HepG2 (cell line): ENCODE measurements around the gene RPL3. TPM values are rescaled to one million over a fixed set of nuclear protein-coding genes. Genes with fewer than 3 reads are reported as not detected.
A peak's percentile ranks its signal among the peaks of the same experiment; 100 is the strongest.

Source experiments
- BHLHE40 ChIP-seq: IDR thresholded peaks from 2 replicates; pipeline ENCODE4 v1.6.1; 2011; ENCODE audit warnings: low read length, improper control_type of control experiment
- BORCS8-MEF2B ChIP-seq: sonication (generic); formaldehyde crosslinking; IDR thresholded peaks from 2 replicates; pipeline ENCODE4 v1.8.0; 2022; ENCODE audit warnings: mild to moderate bottlenecking, missing genetic modification reagents
- CAMTA2 ChIP-seq: sonication (generic); formaldehyde crosslinking; IDR thresholded peaks from 2 replicates; pipeline ENCODE4 v1.4.0; 2020; ENCODE audit warnings: mild to moderate bottlenecking, missing genetic modification reagents, borderline replicate concordance
- FOXP1 ChIP-seq, 2 experiments: fragments of 450-650 bp in 1 of 2; IDR thresholded peaks; 2 replicates each; pipeline ENCODE4 v1.6.1; 2017 to 2018; ENCODE audit warnings: antibody characterized with exemption in 1 of 2
- ISL2 ChIP-seq: sonication (generic); formaldehyde crosslinking; IDR thresholded peaks from 2 replicates; pipeline ENCODE4 v1.5.0; 2020; ENCODE audit warnings: missing genetic modification reagents
- NFIC ChIP-seq: IDR thresholded peaks from 2 replicates; pipeline ENCODE4 v1.6.1; 2012; ENCODE audit warnings: mild to moderate bottlenecking, low read length, inconsistent platforms
- POLR2A ChIP-seq, 2 experiments: IDR thresholded peaks; 2 replicates each; pipeline ENCODE4 v1.6.1; 2011; ENCODE audit warnings: low read depth in 2 of 2, low read length in 2 of 2, mild to moderate bottlenecking in 1 of 2, moderate library complexity in 1 of 2; ENCODE audit not compliant: insufficient read depth in 1 of 2
- POLR2AphosphoS5 ChIP-seq: IDR thresholded peaks from 2 replicates; pipeline ENCODE4 v1.6.1; 2012; ENCODE audit warnings: low read depth, low read length
- RNF2 ChIP-seq: fragments of 450-650 bp; conservative IDR thresholded peaks from 2 replicates; pipeline ENCODE4 v1.6.1; 2016; ENCODE audit warnings: low read depth
- SP1 ChIP-seq, 2 experiments: fragments of 450-650 bp in 1 of 2; sonication (generic) in 1 of 2; formaldehyde crosslinking in 1 of 2; IDR thresholded peaks; 2 replicates each; pipeline versions ENCODE4 v1.4.0 to v1.6.1; 2016 to 2020; ENCODE audit warnings: missing genetic modification reagents in 1 of 2
- XBP1 ChIP-seq: sonication (generic); formaldehyde crosslinking; IDR thresholded peaks from 2 replicates; pipeline ENCODE4 v1.5.0; 2020; ENCODE audit warnings: missing genetic modification reagents
- ZBTB20 ChIP-seq: sonication (generic); formaldehyde crosslinking; IDR thresholded peaks from 2 replicates; pipeline ENCODE4 v1.8.1; 2023; ENCODE audit warnings: missing genetic modification reagents, low read depth, mild to moderate bottlenecking, borderline replicate concordance
- ZHX1 ChIP-seq: sonication (generic); formaldehyde crosslinking; IDR thresholded peaks from 2 replicates; pipeline ENCODE4 v1.8.1; 2022; ENCODE audit warnings: low read depth, mild to moderate bottlenecking, missing genetic modification reagents
- ZNF296 ChIP-seq: sonication (generic); formaldehyde crosslinking; conservative IDR thresholded peaks from 2 replicates; pipeline ENCODE4 v1.5.0; 2020; ENCODE audit warnings: mild to moderate bottlenecking, missing genetic modification reagents
- ZNF687 ChIP-seq: sonication (generic); formaldehyde crosslinking; IDR thresholded peaks from 2 replicates; pipeline ENCODE4 v1.5.1; 2020; ENCODE audit warnings: mild to moderate bottlenecking, missing genetic modification reagents, moderate library complexity
- ZNF772 ChIP-seq: sonication (generic); formaldehyde crosslinking; IDR thresholded peaks from 2 replicates; pipeline ENCODE4 v1.5.0; 2020; ENCODE audit warnings: mild to moderate bottlenecking, missing genetic modification reagents
- ZNF891 ChIP-seq: sonication (generic); formaldehyde crosslinking; IDR thresholded peaks from 2 replicates; pipeline ENCODE4 v1.5.0; 2020; ENCODE audit warnings: mild to moderate bottlenecking, missing genetic modification reagents
- polyA plus RNA-seq, 8 experiments: library from polyadenylated mRNA; depleted of rRNA in 3 of 8; stranded (reverse) in 7 of 8; unstranded in 1 of 8; fragments of >200 nt; fragmentation: Illumina TruSeq in 4 of 8; extraction: Trizol in 4 of 8; gene quantifications; 2 replicates each; pipeline versions ENCODE4 v1.2.1 to v1.2.3, GENCODE V29; 2011 to 2016; ENCODE audit warnings: low read depth in 4 of 8, missing spikeins in 1 of 8, mixed read lengths in 1 of 8; ENCODE audit not compliant: insufficient read depth in 1 of 8
- total RNA-seq, 5 experiments: library from RNA; depleted of rRNA; stranded (reverse); fragments of >200 nt; fragmentation: Illumina TruSeq; extraction: Trizol; gene quantifications; 2 replicates each; pipeline ENCODE4 v1.2.3, GENCODE V29; 2016; ENCODE audit warnings: low read depth in 1 of 5
- TF ChIP-seq, protein P1 (sequence below): sonication (generic); formaldehyde crosslinking; IDR thresholded peaks from 2 replicates; pipeline ENCODE4 v1.4.0; 2020; ENCODE audit warnings: mild to moderate bottlenecking, missing genetic modification reagents
- TF ChIP-seq, protein P2 (sequence below): sonication (generic); formaldehyde crosslinking; IDR thresholded peaks from 2 replicates; pipeline ENCODE4 v1.4.0; 2020; ENCODE audit warnings: missing genetic modification reagents

Gene RPL3
- total and polyA plus RNA-seq, 2 of the 13 experiments (the other 11 are each of a cell fraction or from before 2014, with no cell fraction given) = 1,051 to 3,279 TPM

DNA sequence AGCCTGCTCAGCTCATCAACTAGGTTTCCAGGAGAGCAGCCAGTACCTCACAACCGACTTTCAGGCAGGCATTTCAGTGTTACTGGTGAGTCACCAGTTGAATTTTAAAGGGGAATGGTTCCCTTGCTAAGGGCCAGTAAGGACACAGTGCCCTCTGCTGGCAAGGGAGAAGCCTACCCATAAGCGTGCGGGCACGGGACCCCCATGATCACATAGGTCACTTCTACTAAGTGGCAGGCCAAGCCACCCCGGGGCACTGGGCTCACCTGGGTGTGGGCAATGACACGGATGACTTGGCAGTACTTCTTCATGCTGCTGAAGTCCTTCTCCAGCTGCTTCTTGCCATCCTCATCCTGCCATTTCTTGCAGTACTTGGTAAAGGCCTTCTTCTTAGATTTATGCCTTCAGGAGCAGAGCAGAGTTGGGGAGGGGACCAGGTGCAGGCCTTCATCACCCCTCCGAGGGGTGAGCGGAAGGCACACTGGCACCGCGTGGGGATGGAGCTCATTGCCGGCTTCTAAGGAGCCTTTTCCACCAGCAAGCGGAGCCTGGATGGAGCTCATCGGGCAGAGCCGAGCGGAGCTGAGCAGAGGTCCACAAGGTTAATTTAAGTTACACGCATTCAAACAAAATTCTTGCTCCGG, 2.9 kb downstream of the RPL3 start (continued):
- TF ChIP-seq, protein P1, sequence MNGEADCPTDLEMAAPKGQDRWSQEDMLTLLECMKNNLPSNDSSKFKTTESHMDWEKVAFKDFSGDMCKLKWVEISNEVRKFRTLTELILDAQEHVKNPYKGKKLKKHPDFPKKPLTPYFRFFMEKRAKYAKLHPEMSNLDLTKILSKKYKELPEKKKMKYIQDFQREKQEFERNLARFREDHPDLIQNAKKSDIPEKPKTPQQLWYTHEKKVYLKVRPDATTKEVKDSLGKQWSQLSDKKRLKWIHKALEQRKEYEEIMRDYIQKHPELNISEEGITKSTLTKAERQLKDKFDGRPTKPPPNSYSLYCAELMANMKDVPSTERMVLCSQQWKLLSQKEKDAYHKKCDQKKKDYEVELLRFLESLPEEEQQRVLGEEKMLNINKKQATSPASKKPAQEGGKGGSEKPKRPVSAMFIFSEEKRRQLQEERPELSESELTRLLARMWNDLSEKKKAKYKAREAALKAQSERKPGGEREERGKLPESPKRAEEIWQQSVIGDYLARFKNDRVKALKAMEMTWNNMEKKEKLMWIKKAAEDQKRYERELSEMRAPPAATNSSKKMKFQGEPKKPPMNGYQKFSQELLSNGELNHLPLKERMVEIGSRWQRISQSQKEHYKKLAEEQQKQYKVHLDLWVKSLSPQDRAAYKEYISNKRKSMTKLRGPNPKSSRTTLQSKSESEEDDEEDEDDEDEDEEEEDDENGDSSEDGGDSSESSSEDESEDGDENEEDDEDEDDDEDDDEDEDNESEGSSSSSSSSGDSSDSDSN (CRISPR knock-in tag) = 0 out of 2 replicates have a peak, but pooled peaks have one; percentile 23
- no peak for TF ChIP-seq XBP1 (CRISPR knock-in tag)
- no peak for TF ChIP-seq ZNF296
- TF ChIP-seq ZBTB20 (CRISPR knock-in tag) = no peak
- TF ChIP-seq RNF2 = no peak
- TF ChIP-seq POLR2AphosphoS5 = 0 out of 2 replicates have a peak, but pooled peaks have one; percentile 21
- TF ChIP-seq ZHX1 = no peak
- TF ChIP-seq ZNF772 (CRISPR knock-in tag) = no peak
- TF ChIP-seq FOXP1 (IDR thresholded peaks at IDR 0.05) = no peak
- TF ChIP-seq FOXP1 (CRISPR knock-in tag; IDR thresholded peaks at IDR 0.05) = no peak
- peak; percentile 80 for TF ChIP-seq BHLHE40
- TF ChIP-seq NFIC = no peak
- TF ChIP-seq SP1 (IDR thresholded peaks at IDR 0.05) = no peak
- TF ChIP-seq SP1 (CRISPR knock-in tag; IDR thresholded peaks at IDR 0.05) = no peak; the same call in 1 of the 2 replicates
- TF ChIP-seq, protein P2, sequence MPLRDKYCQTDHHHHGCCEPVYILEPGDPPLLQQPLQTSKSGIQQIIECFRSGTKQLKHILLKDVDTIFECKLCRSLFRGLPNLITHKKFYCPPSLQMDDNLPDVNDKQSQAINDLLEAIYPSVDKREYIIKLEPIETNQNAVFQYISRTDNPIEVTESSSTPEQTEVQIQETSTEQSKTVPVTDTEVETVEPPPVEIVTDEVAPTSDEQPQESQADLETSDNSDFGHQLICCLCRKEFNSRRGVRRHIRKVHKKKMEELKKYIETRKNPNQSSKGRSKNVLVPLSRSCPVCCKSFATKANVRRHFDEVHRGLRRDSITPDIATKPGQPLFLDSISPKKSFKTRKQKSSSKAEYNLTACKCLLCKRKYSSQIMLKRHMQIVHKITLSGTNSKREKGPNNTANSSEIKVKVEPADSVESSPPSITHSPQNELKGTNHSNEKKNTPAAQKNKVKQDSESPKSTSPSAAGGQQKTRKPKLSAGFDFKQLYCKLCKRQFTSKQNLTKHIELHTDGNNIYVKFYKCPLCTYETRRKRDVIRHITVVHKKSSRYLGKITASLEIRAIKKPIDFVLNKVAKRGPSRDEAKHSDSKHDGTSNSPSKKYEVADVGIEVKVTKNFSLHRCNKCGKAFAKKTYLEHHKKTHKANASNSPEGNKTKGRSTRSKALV (CRISPR knock-in tag) = 0 out of 2 replicates have a peak, but pooled peaks have one; percentile 47
- no peak for TF ChIP-seq BORCS8-MEF2B (CRISPR knock-in tag)
- no peak for TF ChIP-seq ISL2
- TF ChIP-seq ZNF891 (CRISPR knock-in tag) = 0 out of 2 replicates have a peak, but pooled peaks have one; percentile 29
- peak in 1 of 2 experiments; percentile 17; a peak in 1 of 4 replicates for TF ChIP-seq POLR2A (IDR thresholded peaks at IDR 0.05; ENCODE audit: insufficient read depth in 1 of 2, low read depth in 2 of 2, low read length in 2 of 2)
- TF ChIP-seq CAMTA2 = no peak
- peak; percentile 58 for TF ChIP-seq ZNF687 (CRISPR knock-in tag)
